ENCODE data around the gene TMSB4X.
"Not testable (repeated sequence)": the region's sequence is repeated elsewhere in the genome, so short reads cannot be mapped to it uniquely, and the experiment has no call there.

TMSB4X gene

DNA sequence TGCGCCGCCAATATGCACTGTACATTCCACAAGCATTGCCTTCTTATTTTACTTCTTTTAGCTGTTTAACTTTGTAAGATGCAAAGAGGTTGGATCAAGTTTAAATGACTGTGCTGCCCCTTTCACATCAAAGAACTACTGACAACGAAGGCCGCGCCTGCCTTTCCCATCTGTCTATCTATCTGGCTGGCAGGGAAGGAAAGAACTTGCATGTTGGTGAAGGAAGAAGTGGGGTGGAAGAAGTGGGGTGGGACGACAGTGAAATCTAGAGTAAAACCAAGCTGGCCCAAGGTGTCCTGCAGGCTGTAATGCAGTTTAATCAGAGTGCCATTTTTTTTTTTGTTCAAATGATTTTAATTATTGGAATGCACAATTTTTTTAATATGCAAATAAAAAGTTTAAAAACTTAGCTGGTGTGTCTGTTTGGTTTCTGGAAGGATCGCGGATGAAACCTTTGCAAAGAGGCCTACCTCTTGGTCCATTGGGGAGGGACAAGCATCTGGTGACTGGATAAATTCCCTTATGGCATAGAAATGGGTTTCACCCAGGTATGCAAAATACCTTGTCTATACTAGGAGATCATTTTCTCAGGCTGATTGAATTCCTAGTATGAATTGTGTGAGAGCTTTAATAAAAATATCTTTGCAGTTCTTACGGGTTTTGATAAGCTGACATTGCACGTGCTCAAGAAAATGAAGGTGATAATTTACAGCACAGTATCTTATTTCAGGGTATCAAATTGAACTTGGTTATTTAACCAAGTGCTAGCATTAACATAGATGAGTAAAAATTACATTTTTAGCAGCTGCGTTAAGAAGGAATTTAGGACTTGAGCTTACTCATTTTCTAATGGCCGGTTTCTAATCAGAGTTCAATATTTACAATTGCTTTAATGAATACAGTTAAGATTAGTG lies 2.2 kb downstream of the TMSB4X start:
- not testable (repeated sequence) for FAIRE-seq

DNA sequence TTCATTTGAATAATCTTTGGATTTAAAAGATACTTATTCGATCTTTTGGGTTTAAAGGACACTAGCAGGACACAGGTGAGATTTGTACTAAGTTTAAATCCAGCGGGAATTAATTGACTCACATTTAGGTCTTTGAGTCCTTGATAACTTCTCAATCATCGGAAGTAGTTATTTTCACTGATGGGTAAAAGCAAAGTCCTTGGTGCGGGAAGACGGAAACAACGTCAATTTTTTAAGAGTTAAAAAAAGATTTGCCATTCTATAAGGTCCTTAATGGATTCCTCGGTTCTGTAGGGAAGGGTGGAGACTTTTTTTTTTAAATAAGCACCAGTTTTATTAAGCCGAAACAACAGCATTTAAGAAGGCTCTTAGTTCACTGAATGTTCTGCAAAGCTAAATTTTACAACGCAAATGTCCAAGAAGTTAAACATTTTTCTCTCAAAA lies 2.9 kb downstream of the TMSB4X start:
- FAIRE-seq: no peak

DNA sequence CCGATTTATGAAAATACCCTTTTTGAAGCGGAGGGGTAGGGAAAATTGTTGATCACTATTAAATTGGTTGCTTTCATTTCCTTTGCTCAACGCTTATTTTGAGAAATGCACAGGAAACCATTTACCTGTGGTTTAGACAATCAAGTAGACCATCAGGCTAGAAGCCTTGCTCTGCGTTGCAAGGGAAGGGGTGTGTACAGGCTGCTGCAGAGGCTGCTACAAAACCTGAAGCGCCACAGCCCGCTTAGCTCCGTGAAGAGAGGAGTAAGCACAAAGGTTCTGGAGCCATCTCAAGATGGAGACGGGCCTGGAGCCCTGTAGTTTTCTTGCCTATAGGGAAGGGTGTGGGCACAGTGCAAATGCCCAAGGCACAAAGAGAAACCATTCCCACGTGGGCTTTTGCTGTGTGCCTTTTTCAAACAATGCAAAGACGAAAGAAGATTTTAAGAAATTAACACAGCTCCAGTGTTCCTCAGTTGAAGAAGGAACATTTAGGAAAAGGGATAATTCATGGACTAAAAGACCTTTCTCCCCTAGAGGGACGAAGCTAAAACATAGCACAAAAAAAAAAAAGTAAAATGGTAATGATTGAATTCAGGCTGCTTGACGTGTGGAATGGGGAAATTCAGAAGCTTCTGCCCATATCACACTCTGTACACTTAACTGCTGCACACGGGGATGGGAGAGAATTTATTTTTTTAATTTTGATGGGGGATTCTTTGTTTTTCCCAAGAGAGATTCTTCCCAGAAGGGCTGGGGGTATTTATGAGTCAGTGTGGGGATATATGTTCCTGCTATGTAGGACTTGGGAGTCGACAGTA lies 3.5 kb downstream of the TMSB4X start:
- FAIRE-seq: peak; percentile 82

DNA sequence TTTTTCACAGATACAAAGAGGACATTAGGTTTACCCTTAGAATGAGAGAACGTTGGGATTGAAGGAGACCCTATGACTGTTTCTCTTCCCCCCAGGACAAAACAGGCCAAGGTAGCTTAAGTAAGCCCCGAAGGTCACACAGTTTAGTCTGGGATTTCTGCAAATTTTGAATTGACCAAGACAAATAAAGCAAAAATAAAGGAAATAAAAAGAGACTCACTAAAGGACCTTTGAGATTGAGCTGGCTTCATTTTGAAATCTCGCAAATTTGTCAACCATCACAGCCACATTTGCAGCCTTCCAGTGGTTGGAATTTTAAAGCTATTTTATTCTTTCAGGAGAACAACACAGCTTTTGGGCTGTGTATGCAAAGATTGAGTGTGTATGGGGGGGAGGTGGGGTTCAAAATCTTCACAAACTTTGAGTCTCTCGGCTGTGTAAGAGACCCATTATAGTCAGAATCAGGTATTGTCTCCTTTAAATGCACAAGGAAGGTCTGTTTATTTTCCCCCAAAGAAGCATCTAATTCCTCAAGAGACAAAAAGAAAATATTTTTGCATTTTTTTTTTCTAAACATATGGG lies 4.2 kb downstream of the TMSB4X start:
- no peak for FAIRE-seq

DNA sequence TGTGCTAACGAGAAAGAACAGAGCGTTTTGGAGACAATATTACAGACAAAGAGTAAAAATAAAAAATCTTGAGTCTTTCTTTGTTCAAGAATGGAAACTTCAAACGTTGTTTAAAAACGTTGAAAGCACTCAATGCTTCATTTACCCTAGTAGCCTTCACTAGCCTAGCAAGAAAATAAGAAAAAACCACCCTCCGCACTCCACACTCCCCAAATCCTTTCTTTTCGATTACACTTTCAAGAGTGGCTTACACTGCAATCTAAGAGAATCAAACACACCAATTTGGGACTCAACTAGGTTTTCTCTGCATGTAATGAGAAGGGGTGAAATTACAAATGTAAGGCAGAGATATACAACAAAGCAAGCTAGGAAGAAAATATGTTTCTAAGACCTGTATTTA lies 4.7 kb downstream of the TMSB4X start:
- peak; percentile 36 for FAIRE-seq

DNA sequence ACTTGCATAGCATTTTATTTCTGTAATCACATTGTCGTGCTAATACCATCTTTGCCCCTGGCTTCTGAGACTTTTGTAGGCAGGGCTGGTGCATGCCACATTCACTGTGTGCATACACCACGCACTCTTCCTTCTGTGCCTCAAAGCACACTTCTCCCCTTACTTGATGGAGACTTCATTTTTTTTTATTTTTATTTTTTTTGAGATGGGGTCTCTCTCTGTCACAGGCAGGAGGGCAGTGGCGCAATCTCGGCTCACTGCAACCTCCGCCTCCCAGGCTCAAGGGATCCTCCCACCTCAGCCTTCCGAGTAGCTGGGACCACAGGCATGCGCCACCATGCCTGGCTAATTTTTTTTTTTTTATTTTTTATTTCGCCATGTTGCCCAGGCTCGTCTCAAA lies 5.1 kb downstream of the TMSB4X start:
- not testable (repeated sequence) for FAIRE-seq

DNA sequence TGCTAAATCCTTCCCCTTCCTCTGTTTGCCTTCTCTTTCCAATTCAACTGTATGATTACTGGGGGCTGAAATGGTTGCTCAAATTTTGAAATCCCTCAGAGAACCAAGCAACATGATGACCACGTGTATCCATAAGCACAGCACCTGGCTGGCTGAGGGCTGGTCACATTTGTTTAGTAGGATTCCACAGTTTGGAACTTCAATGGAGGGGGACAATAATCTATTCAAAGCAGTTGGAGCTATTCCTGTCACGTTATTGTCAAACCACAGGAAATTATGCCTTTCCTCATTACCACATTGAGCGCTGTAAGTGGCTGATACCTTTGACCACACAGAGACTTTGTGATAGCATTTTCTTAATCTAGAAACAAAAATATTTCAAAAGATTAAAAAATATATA lies 7.0 kb downstream of the TMSB4X start:
- FAIRE-seq: no peak

DNA sequence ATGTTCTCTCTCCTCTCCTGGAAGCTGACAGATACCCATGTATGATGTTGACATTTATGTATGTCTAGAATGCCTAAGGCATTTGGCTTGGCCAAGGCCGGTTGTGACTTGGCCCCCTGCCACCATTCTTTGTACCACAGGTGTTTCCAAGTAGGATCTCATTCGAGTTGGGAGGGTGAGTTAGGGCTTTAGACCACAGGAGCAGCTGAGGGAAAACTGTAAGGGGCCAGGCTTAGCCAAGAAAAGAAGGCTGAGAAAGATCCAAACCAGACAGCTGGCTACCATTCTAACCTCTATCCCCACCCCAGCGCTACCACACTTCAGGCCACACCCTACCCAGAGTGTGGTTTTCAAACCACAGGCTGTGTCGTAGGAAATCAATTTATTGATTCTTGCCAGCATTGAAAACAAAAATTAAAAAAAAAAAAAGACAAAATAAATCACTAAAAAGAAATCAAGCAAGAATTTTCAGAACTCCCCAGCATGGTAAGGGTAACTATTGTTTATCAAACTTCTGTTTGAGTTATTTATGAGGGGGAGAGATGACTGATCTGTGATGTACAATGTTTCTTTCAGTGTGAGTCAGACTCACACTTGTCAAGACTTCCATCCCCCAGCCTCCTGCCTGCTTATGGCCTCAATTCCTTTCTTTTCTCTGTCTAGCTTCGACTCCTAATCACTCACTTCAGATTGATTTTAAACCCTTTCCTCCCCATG lies 9.9 kb downstream of the TMSB4X start:
- FAIRE-seq: no peak

DNA sequence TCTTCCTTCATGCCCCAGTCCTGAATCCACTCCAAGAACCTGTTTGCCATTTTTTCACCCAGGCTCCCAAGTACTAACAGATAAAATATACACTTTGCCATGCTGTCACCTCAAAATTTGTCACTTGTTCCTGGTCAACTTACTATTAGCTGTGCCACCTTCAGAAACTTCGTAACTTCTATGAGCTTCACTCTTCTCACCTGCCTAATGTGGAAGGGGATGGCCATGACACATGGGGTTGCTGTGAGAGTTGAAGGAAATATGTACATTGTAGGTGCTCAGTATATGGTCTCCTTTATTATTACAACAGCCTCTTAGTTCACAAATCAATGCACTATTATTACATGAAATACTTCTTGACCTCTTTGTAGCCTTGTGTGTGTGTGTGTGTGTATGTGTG lies 10.4 kb downstream of the TMSB4X start:
- FAIRE-seq: no peak

DNA sequence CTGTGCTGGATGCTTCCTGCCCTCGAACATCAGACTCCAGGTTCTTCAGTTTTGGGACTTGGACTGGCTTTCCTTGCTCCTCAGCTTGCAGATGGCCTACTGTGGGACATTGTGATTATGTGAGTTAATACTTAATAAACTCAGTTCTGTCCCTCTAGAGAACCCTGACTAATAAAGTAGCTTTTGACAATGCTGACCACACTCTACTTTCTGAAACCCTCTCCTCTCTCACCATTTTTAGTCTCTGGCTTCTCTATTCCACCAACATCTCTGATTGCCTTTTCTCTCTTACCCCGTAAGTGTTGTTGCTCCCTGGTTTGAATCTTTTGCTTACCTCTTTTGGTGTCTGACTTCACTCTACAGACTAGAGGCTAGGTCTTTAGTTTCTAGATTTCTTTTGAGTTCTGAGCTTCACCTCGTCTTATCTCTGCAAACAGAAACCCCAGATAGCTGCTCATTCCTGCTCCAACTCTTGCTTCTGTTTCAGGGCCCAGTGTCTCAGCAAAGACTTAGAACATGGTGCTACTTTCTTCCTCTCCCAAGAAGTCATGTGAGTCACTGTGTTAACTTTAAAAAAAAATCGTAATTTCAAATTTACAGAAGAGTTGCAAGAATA lies 11.4 kb downstream of the TMSB4X start:
- no peak for FAIRE-seq

DNA sequence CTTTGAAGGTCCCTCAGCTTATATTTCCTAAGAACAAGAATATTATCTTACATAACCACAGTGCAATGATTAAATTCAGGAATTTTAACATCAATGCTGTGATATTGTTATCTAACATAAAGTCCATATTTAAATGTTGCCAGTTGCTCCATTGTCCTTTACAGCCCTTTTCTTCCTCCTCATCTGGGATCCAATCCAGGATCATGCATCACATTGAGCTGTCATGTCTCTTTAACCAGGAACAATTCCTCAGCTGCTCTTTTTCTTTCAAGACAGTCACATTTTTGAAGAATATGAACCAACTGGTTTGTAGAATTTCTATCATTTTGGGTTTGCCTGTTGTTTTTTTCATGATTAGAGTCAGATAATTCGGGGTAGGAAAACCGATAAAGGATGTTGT lies 12.0 kb downstream of the TMSB4X start:
- no peak for FAIRE-seq

DNA sequence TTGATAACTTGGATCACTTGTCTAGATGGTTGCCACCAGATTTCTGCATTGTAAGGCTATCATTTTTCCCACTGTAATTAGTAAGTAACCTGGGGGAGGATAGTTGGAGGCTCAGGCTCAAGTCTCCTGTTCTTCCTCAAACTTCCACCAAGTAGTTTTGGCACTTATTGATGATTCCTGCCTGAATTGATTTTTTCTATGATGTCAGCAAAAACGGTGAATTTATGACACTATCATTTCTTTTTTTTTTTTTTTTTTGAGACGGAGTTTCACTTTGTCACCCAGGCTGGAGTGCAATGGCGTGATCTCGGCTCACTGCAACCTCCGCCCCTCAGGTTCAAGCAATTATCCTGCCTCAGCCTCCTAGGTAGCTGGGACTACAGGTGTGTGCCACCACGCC lies 12.4 kb downstream of the TMSB4X start:
- no peak for FAIRE-seq

DNA sequence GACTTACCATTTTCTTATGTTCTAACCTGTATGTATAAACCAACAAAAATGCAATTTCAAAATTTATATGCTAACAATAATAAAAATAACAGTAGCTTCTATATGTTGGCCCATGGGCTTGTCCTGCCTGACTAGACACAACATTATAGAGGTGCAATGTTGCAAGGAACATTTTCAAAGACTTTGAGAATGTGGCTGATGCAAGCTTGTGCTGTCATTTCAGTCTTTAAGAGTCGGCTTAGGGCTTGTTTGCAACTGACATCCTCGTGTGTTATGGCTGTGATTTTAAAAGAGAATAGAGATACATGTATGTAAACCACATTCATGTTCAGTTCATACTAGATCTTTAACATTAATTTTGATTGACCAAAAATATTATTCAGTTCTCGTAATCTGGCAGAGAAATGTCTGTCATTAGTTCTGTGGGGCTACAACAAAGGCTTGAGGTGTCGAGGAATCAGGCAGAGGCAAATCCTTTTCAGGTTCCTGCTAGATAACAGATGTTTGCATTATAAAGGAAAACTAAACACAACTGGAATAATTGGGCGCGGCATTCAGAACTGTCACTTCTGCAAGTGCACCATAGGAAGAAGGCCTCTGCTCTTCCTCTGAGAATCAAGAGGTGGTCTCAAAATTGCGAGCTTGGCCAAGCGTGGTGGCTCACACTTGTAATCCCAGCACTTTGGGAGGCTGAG lies 13.1 kb downstream of the TMSB4X start:
- FAIRE-seq: no peak

DNA sequence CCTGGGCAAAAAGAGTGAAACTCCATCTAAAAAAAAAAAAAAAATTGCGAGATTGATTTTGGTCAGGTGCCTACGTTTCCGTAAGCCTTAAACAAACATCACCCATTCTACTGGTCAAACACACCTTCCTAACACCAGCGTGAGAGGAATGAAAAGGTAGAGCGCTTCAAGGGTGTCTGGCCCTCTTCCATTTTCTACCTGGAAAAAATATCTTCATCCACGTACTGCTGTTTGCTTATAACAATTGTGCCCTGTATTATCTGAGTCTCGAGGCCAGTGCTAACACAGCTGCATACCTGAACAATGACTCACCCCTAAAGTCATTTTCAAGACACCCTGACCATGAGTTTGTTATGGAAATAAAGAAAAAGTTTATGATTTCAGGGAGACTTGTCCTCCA lies 13.9 kb downstream of the TMSB4X start:
- FAIRE-seq: peak; percentile 89

DNA sequence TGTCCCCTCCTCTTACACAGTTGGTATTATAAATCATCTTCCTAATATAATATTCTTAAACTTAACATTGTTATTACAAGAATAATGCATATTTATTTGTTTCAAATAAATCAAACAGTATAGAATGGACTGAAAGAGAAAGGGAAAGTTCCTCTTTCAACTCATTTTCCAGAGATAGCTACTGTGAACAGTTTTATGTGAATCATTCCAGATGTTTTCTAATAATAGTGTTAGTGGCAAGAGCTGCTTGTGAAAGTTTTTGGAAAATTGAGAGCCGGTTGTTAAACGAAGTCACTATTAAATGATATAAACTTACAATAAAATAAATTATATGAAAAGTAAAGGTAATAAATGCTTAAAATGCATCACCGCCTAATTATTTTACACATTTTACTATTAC lies 14.6 kb downstream of the TMSB4X start:
- no peak for FAIRE-seq

DNA sequence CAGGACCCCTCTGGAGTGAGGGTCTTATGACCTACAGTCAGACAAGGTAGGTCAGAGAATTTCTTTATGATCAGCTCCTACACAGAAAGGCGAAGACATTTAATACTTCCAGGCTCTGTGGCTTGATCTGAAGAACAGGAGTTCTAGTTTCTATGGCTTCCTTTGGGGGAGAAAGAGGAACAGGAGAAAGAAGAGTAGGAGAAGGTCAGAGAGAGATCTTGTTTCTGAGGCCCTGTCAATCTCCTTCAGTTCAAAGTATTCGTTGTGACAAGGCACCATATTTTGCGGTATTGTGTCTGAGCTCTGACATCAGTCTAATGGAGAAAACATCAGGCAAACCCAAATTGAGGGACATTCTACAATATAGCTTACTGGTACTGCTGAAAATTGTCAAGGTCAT lies 16.7 kb downstream of the TMSB4X start:
- no peak for FAIRE-seq

DNA sequence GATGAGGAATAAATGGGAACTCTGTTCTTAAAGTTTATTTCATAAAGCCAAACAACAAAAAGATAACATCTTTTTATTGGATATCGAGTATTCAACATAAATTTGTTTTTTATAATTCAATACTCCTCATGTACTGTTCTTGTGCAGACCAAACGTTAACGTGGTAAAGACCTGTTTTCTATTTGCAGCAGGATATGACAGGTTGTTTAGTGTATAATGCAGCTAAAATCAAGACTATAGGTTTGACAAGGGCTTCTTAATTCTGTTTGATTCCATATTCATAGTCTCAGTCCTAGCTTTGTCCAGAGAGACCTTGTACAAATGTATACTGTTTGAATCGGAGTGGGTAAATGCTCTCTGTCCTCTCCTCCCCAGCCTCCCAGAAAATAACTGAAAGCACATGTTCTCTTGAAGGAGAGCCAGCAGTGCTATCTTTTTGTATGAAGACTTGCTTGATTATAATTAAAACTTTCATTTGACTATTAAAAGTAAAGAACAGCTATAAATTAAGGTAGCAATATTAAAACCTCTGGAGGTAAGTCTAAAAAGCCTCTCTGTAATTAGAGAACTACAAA lies 17.7 kb downstream of the TMSB4X start:
- no peak for FAIRE-seq

DNA sequence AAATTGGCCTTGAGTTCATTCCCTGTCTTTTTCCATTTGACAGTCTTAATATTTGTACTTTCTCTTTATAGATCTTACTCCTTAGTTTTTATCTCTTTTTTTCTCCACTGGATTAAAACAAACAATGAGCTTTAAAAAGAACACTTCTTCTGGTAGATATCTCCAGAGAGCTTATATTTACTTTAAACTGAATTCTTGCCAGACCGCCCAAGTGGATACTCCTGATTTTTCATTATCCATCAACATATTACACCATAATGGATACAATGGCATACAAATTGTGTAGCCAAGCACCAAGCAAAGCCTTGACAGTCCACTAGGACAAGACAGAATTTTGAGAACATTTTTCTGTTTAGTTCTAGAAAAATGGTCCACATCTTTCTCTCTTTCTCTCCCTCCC lies 18.9 kb downstream of the TMSB4X start:
- no peak for FAIRE-seq

DNA sequence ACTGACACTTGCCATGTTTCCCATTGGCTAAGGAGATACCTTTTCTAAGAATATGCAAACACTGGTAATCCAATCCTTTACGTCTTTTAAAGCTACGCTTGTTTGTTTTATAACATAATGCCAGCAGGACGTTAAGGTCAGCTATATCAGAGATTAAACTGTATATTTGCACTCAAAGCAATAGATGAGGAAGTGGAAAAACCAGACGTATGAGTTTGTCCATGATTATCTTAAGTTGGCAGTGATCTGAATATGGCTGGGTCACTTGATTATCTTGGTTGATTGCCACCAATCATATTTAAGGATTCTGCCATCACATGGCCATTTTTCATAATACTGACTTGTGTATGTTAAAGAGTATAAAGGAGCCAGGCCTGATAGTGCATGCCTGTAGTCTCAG lies 19.4 kb downstream of the TMSB4X start:
- FAIRE-seq: no peak

DNA sequence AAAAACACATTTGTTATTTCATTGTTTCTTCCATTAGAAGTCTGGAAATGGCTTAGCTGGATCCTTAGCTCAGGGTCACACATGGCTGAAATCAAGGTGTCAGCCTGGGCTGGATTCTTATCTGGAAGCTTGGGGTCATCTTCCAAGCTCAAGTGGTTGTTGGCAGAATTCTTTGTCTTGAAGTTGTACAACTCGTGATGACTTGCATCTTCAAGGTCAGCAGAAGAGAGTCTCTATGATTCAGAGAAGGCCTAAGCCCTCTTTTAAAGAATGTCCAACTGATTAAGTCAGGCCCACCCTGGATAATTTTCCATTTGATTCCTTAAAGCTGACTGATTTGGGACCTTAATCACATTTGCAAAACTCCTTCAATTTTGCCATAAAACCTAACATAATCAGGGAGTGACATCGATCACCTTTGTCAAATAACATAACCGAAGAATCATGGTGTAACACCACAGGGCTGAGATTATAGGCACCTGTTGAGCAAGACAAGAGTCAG lies 22.1 kb downstream of the TMSB4X start:
- no peak for FAIRE-seq

Measured in colon (tissue), 2 donors.